Sigmoid colon (tissue), 4 donors: Measurements from ENCODE around the gene TSPAN18.

ENCODE experiments used
- CTCF ChIP-seq, 4 experiments: fragments of 450-650 bp in 3 of 4; fragments of 200-600 bp in 1 of 4; IDR thresholded peaks; one replicate each; pipeline ENCODE4 v1.5.1; 2016 to 2019; ENCODE audit warnings: antibody characterized with exemption in 4 of 4, mild to moderate bottlenecking in 3 of 4, moderate library complexity in 2 of 4
- POLR2A ChIP-seq, 2 donors: fragments of 450-650 bp; IDR thresholded peaks; one replicate each; pipeline ENCODE4 v1.6.1; 2016; ENCODE audit warnings: antibody characterized with exemption in 2 of 2, mild to moderate bottlenecking in 2 of 2, moderate library complexity in 2 of 2
- POLR2AphosphoS5 ChIP-seq, 4 donors: sonication (generic); formaldehyde crosslinking; IDR thresholded peaks; one replicate each; pipeline ENCODE4 v1.6.1; 2017; ENCODE audit warnings: antibody characterized with exemption in 4 of 4

- TF ChIP-seq POLR2AphosphoS5 (IDR thresholded peaks at IDR 0.05): no peak
- no peak for TF ChIP-seq CTCF (IDR thresholded peaks at IDR 0.05)
- TF ChIP-seq POLR2A (IDR thresholded peaks at IDR 0.05): no peak
These were observed 223.4 kb downstream of the TSPAN18 start for GRCh38 chr11:44950031-44950624.
